ENCODE measurements around the gene AAGAB. TPM values are rescaled to one million over a fixed set of nuclear protein-coding genes. Genes with fewer than 3 reads are reported as not detected.

Gene AAGAB
- polyA plus RNA-seq, 12 donors = 14.0 to 27.3 (median 24.5) TPM; not detected in 1

GRCh38 chr15:67190326-67190725 lies 64.1 kb downstream of the AAGAB start:
- no peak for DNase-seq

- peak; percentile 96 for DNase-seq
These were observed 65.0 kb downstream of the AAGAB start for GRCh38 chr15:67189326-67190051.

GRCh38 chr15:67188551-67189218 lies 65.8 kb downstream of the AAGAB start:
- peak; percentile 96 for DNase-seq

- DNase-seq = no peak
These were observed 67.1 kb downstream of the AAGAB start for GRCh38 chr15:67187351-67187854.

GRCh38 chr15:67186688-67187087 lies 67.8 kb downstream of the AAGAB start:
- DNase-seq = no peak

- DNase-seq = no peak
These were observed 68.2 kb downstream of the AAGAB start for GRCh38 chr15:67186226-67186649.

GRCh38 chr15:67185621-67186225 lies 68.7 kb downstream of the AAGAB start:
- no peak for DNase-seq

GRCh38 chr15:67185051-67185450 lies 69.4 kb downstream of the AAGAB start:
- no peak for DNase-seq

GRCh38 chr15:67184208-67184925 lies 70.1 kb downstream of the AAGAB start:
- DNase-seq = no peak

GRCh38 chr15:67183443-67184169 lies 70.9 kb downstream of the AAGAB start:
- DNase-seq = no peak

GRCh38 chr15:67181221-67181639 lies 73.2 kb downstream of the AAGAB start:
- no peak for DNase-seq

- DNase-seq = no peak
These were observed 73.8 kb downstream of the AAGAB start for GRCh38 chr15:67180514-67181191.

GRCh38 chr15:67180035-67180434 lies 74.4 kb downstream of the AAGAB start:
- no peak for DNase-seq

GRCh38 chr15:67179411-67179995 lies 75.0 kb downstream of the AAGAB start:
- DNase-seq = no peak

- no peak for DNase-seq
These were observed 75.8 kb downstream of the AAGAB start for GRCh38 chr15:67178569-67179210.

GRCh38 chr15:67177752-67178151 lies 76.7 kb downstream of the AAGAB start:
- no peak for DNase-seq

- DNase-seq = no peak
These were observed 78.1 kb downstream of the AAGAB start for GRCh38 chr15:67176195-67176971.

GRCh38 chr15:67175643-67176071 lies 78.8 kb downstream of the AAGAB start:
- DNase-seq = no peak
